Esophagus squamous epithelium (tissue), 5 donors: ENCODE data around the gene MARCHF11. TPM values are rescaled to one million over a fixed set of nuclear protein-coding genes. Genes with fewer than 3 reads are reported as not detected.

Experiments
- DNase-seq: peaks from one replicate; lab custom pipeline; 2025; lab: John Stamatoyannopoulos, UW
- H3K27ac ChIP-seq, 4 donors: fragments of 200-600 bp; sonication (generic); one replicate each; pipeline ENCODE4 v1.5.1; 2016 to 2019; ENCODE audit warnings: mild to moderate bottlenecking in 1 of 4
- H3K27me3 ChIP-seq, 4 donors: fragments of 200-600 bp; sonication (generic); 1 replicate in 3 of 4; 2 replicates in 1 of 4; pipeline versions ENCODE4 v1.5.1 to v1.6.0; 2017 to 2021; ENCODE audit warnings: antibody characterized with exemption in 1 of 4
- H3K36me3 ChIP-seq, 3 donors: fragments of 200-600 bp; sonication (generic); one replicate each; pipeline ENCODE4 v1.5.1; 2016 to 2019
- H3K4me1 ChIP-seq, 3 donors: fragments of 200-600 bp; sonication (generic); one replicate each; pipeline ENCODE4 v1.5.1; 2017 to 2019
- H3K4me3 ChIP-seq, 4 donors: fragments of 200-600 bp; sonication (generic); 1 replicate in 3 of 4; 2 replicates in 1 of 4; pipeline ENCODE4 v1.5.1; 2016 to 2019; ENCODE audit warnings: mild to moderate bottlenecking in 2 of 4, moderate library complexity in 1 of 4
- H3K9me3 ChIP-seq, 3 donors: fragments of 200-600 bp; sonication (generic); one replicate each; pipeline ENCODE4 v1.5.1; 2016 to 2019
- CTCF ChIP-seq, 6 experiments: fragments of 450-650 bp in 4 of 6; fragments of 200-600 bp in 2 of 6; sonication (generic) in 2 of 6; IDR thresholded peaks; one replicate each; pipeline ENCODE4 v1.5.1; 2016 to 2019; ENCODE audit warnings: antibody characterized with exemption in 6 of 6, mild to moderate bottlenecking in 4 of 6, moderate library complexity in 4 of 6
- POLR2A ChIP-seq, 4 donors: fragments of 450-650 bp; IDR thresholded peaks; one replicate each; pipeline ENCODE4 v1.6.1; 2017; ENCODE audit warnings: antibody characterized with exemption in 4 of 4, mild to moderate bottlenecking in 4 of 4, moderate library complexity in 3 of 4
- WGBS, 2 donors: methylation state at CpG; one replicate each; pipeline ENCODE4 v1.1.5; 2018; 5-methylcytosine and 5-hydroxymethylcytosine counted together
- intact Hi-C: fragments of 100-400 bp; cut with DNase I; formaldehyde crosslinking; loops from one replicate; pipeline ENCODE4 v1.15.0; 2022
- total RNA-seq, 4 donors: library from RNA; depleted of rRNA; stranded (reverse); fragments of >200 nt; gene quantifications; one replicate each; pipeline ENCODE4 v1.1.0, GENCODE V29; 2016
- donor health status: DM: yes; HTN: yes; CAD: no.

MARCHF11 gene
- total RNA-seq, 4 donors from 2014 or later = not detected

- no peaks in the 10 kb centered on the region for H3K27me3 ChIP-seq
- intact Hi-C loops = no loop called here
- TF ChIP-seq POLR2A (IDR thresholded peaks at IDR 0.05) (no peak), CTCF (IDR thresholded peaks at IDR 0.05) (no peak)
- DNase-seq = no peak
- H3K4me1 ChIP-seq = no peaks in the 10 kb centered on the region
- no peaks in the 10 kb centered on the region for H3K9me3 ChIP-seq
- H3K27ac ChIP-seq = no peak overlapping the region
- no peaks in the 10 kb centered on the region for H3K36me3 ChIP-seq
- H3K4me3 ChIP-seq = no peak overlapping the region
- WGBS, 2 donors = 26 to 27% methylated on average over 3 of the region's 3 CpGs
These were observed 26.7 kb downstream of the MARCHF11 start for GRCh38 chr5:16152601-16153568.

GRCh38 chr5:16149621-16150020 lies 30.0 kb downstream of the MARCHF11 start:
- no peak overlapping the region for H3K27ac ChIP-seq
- intact Hi-C loops = no loop called here
- WGBS, 2 donors = 74 to 93% methylated on average over 2 to 3 of the region's 3 CpGs
- no peaks in the 10 kb centered on the region for H3K9me3 ChIP-seq
- no peaks in the 10 kb centered on the region for H3K36me3 ChIP-seq
- no peak overlapping the region for H3K4me3 ChIP-seq
- no peaks in the 10 kb centered on the region for H3K27me3 ChIP-seq
- no peak for TF ChIP-seq CTCF (IDR thresholded peaks at IDR 0.05)
- no peak for TF ChIP-seq POLR2A (IDR thresholded peaks at IDR 0.05)
- no peak for DNase-seq
- no peaks in the 10 kb centered on the region for H3K4me1 ChIP-seq

- Histone ChIP-seq H3K4me1 (no peaks in the 10 kb centered on the region), H3K36me3 (no peaks in the 10 kb centered on the region), H3K27ac (no peak overlapping the region), H3K27me3 (no peaks in the 10 kb centered on the region), H3K4me3 (no peak overlapping the region), H3K9me3 (no peaks in the 10 kb centered on the region)
- WGBS, 2 donors = 56 to 66% methylated on average over 7 of the region's 7 CpGs
- intact Hi-C loops = no loop called here
- TF ChIP-seq CTCF (IDR thresholded peaks at IDR 0.05) = no peak
- TF ChIP-seq POLR2A (IDR thresholded peaks at IDR 0.05) = no peak
- no peak for DNase-seq
These were observed 32.3 kb downstream of the MARCHF11 start for GRCh38 chr5:16147179-16147900.

GRCh38 chr5:16144416-16144815 lies 35.2 kb downstream of the MARCHF11 start:
- intact Hi-C loops = no loop called here
- no peaks in the 10 kb centered on the region for H3K36me3 ChIP-seq
- H3K27ac ChIP-seq = no peak overlapping the region
- H3K4me1 ChIP-seq = no peaks in the 10 kb centered on the region
- no peak overlapping the region for H3K4me3 ChIP-seq
- H3K9me3 ChIP-seq = no peaks in the 10 kb centered on the region
- TF ChIP-seq POLR2A (IDR thresholded peaks at IDR 0.05) (no peak), CTCF (IDR thresholded peaks at IDR 0.05) (no peak)
- DNase-seq = no peak
- WGBS, 2 donors = 74 to 78% methylated on average over 4 of the region's 4 CpGs
- H3K27me3 ChIP-seq = no peaks in the 10 kb centered on the region
